Heart left ventricle (tissue), 16 donors: Measurements from ENCODE around the gene ADCY4. TPM values are rescaled to one million over a fixed set of nuclear protein-coding genes. Genes with fewer than 3 reads are reported as not detected.

Experiments used
- ATAC-seq, 4 donors: fragments of 200-7000 bp; cut with Tn5 transposase; one replicate each; pipeline ENCODE4 v1.9.1; 2020 to 2022; ENCODE audit warnings: moderate library complexity in 4 of 4, mild to moderate bottlenecking in 3 of 4, moderate number of reproducible peaks in 1 of 4
- DNase-seq, 5 donors: peaks; one replicate each; pipeline ENCODE4 v3.0.0-alpha.2; 2020
- H3K27ac ChIP-seq, 12 donors: fragments of 200-600 bp; sonication (generic) in 4 of 12; one replicate each; pipeline versions ENCODE4 v1.5.0 to v1.8.0; 2016 to 2022; ENCODE audit warnings: mild to moderate bottlenecking in 2 of 12
- H3K27me3 ChIP-seq, 9 donors: fragments of 200-600 bp; sonication (generic) in 2 of 9; one replicate each; pipeline versions ENCODE4 v1.5.1 to v1.8.0; 2016 to 2022; ENCODE audit warnings: mild to moderate bottlenecking in 3 of 9
- H3K36me3 ChIP-seq, 9 donors: fragments of 200-600 bp; sonication (generic) in 2 of 9; one replicate each; pipeline versions ENCODE4 v1.5.0 to v1.8.0; 2018 to 2022; ENCODE audit warnings: mild to moderate bottlenecking in 2 of 9
- H3K4me1 ChIP-seq, 12 donors: fragments of 200-600 bp; sonication (generic) in 4 of 12; one replicate each; pipeline versions ENCODE4 v1.5.0 to v1.8.0; 2016 to 2022; ENCODE audit warnings: mild to moderate bottlenecking in 3 of 12
- H3K4me3 ChIP-seq, 12 donors: fragments of 200-600 bp; sonication (generic) in 4 of 12; one replicate each; pipeline versions ENCODE4 v1.5.0 to v1.8.0; 2017 to 2022; ENCODE audit warnings: mild to moderate bottlenecking in 9 of 12, moderate library complexity in 4 of 12
- H3K9me3 ChIP-seq, 12 donors: fragments of 200-600 bp; sonication (generic) in 4 of 12; one replicate each; pipeline versions ENCODE4 v1.5.0 to v1.8.0; 2016 to 2022; ENCODE audit warnings: mild to moderate bottlenecking in 1 of 12
- CTCF ChIP-seq, 12 donors: fragments of 200-600 bp; sonication (generic) in 4 of 12; IDR thresholded peaks; one replicate each; pipeline versions ENCODE4 v1.5.0 to v1.8.0; 2018 to 2022; ENCODE audit warnings: antibody characterized with exemption in 12 of 12, mild to moderate bottlenecking in 5 of 12
- POLR2A ChIP-seq, 2 donors: fragments of 450-650 bp; IDR thresholded peaks; one replicate each; pipeline ENCODE4 v1.6.1; 2017; ENCODE audit warnings: antibody characterized with exemption in 2 of 2, mild to moderate bottlenecking in 2 of 2, moderate library complexity in 2 of 2
- WGBS, 4 donors: extraction: QIAGEN DNeasy Blood & Tissue Kit in 2 of 4; methylation state at CpG; one replicate each; pipeline versions ENCODE4 v1.1.5 to v1.1.7; 2013 to 2018; 5-methylcytosine and 5-hydroxymethylcytosine counted together
- intact Hi-C, 10 donors: fragments of 100-400 bp; cut with DNase I; formaldehyde crosslinking; loops; one replicate each; pipeline versions ENCODE4 v1.11.1 to v1.14.2; 2022
- polyA plus RNA-seq, 2 donors: library from polyadenylated mRNA; stranded (reverse); fragments of 200-250 nt; gene quantifications; one replicate each; pipeline ENCODE4 v1.2.3, GENCODE V29; 2013
- total RNA-seq, 9 donors: library from RNA; depleted of rRNA in 2 of 9; stranded (reverse); fragments of >200 nt in 2 of 9; fragmentation: NEBNext Ultra II Directional in 3 of 9; extraction: Animal tissue kit (Norgen Biotek cat#: 25700) in 3 of 9; gene quantifications; one replicate each; pipeline versions ENCODE4 v1.1.0 to v1.2.4, GENCODE V29; 2016 to 2023
- donor health status: ischemic (EF 13 %, LVEDD 7.1; RV severe dilation, severe dysfunction).
- donor health status: healthy with polysubstance abuse.
- donor health status: DM: no; HTN: yes; CAD: no.
- donor health status: DM: no; HTN: no; CAD: no.
- donor health status: ischemic (EF 25% LVEDD 6.9; RV normal size, moderate dysfunction).
- donor health status: ischemic (EF 25% LVEDD 5.7; RV mildly dilated, moderate dysfunction).
- donor health status: healthy.
- donor health status: DM: yes; HTN: yes; CAD: no.
- donor health status: ischemic (EF 35%, LVEDD 5.7; RV mildly dilated, moderate dysfunction).
- donor health status: nonischemic (EF 11% LVEDD 7.7; RV severe dilation, severe dysfunction).
- donor health status: DM: yes; HTN: yes; CAD: no.
- donor health status: PGD.
- donor health status: ischemic (EF 29% LVEDD 5.4; RV normal size, mild dysfunction).
- donor health status: nonischemic (EF 23%, LVEDD 6.1; RV moderate dilation, normal function).

The ADCY4 gene
- total and polyA plus RNA-seq, 11 donors = 20.7 to 47.5 (median 27.5) TPM

- Histone ChIP-seq H3K9me3 (no peaks in the 10 kb centered on the region), H3K36me3 (peaks cover 0 to 57% (median 29%) of the 10 kb centered on the region in 9 donors), H3K4me3 (no peak overlapping the region), H3K27me3 (peaks cover 0 to 12% (median 0%) of the 10 kb centered on the region in 9 donors), H3K4me1 (peaks cover 0 to 24% (median 0%) of the 10 kb centered on the region in 12 donors), H3K27ac (no peak overlapping the region)
- no peak for TF ChIP-seq CTCF (IDR thresholded peaks at IDR 0.05)
- no peak for TF ChIP-seq POLR2A (IDR thresholded peaks at IDR 0.05)
- 69 to 82% (median 73%) methylated on average over 3 of the region's 3 CpGs for WGBS, 4 donors
- ATAC-seq = no peak
- no peak for DNase-seq
- intact Hi-C loops = no loop called here
Measured at GRCh38 chr14:24323341-24323740, 11.5 kb downstream of the ADCY4 start.

DNA sequence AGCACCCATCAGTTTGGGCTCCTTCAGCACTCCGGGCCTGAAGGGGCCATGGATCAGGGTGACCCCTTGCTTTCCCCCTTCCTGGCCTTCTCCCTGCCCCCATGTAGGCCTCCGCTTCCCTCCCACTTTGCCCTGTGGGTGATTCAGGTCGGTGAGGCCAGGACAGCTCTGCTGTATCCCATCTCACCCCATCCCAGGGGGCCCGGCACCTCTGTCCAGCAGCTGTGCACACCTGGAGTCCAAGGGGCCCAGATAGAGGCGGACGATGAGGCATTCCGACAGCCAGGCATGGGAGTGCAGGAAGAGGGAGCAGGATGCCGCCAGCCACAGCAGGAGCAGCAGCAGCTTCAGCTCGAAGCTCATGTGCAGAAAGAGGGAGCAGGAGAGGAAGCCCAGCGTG, 12.2 kb downstream of the ADCY4 start:
- Histone ChIP-seq H3K36me3 (peaks cover 0 to 57% (median 29%) of the 10 kb centered on the region in 9 donors), H3K4me1 (peaks cover 0 to 24% (median 0%) of the 10 kb centered on the region in 12 donors), H3K27me3 (peaks cover 0 to 19% (median 0%) of the 10 kb centered on the region in 9 donors), H3K27ac (no peak overlapping the region), H3K9me3 (no peaks in the 10 kb centered on the region), H3K4me3 (no peak overlapping the region)
- ATAC-seq (no peak), DNase-seq (no peak)
- intact Hi-C loops = no loop called here
- TF ChIP-seq POLR2A (IDR thresholded peaks at IDR 0.05) = no peak
- no peak for TF ChIP-seq CTCF (IDR thresholded peaks at IDR 0.05)
- 74 to 84% (median 76%) methylated on average over 10 of the region's 10 CpGs for WGBS, 4 donors

- Histone ChIP-seq H3K27me3 (peaks cover 0 to 27% (median 3%) of the 10 kb centered on the region in 9 donors), H3K36me3 (peaks cover 0 to 51% (median 29%) of the 10 kb centered on the region in 9 donors), H3K4me3 (no peak overlapping the region), H3K27ac (no peak overlapping the region), H3K9me3 (no peaks in the 10 kb centered on the region), H3K4me1 (peaks cover 0 to 26% (median 8%) of the 10 kb centered on the region in 12 donors)
- TF ChIP-seq POLR2A (IDR thresholded peaks at IDR 0.05) (no peak), CTCF (IDR thresholded peaks at IDR 0.05) (no peak)
- peak in 1 of 5 donors; percentile 19 for DNase-seq
- intact Hi-C loops = no loop called here
- ATAC-seq = no peak
- 86 to 89% (median 87%) methylated on average over 14 of the region's 14 CpGs for WGBS, 4 donors
Measured at GRCh38 chr14:24321212-24321975, 13.5 kb downstream of the ADCY4 start.

DNA sequence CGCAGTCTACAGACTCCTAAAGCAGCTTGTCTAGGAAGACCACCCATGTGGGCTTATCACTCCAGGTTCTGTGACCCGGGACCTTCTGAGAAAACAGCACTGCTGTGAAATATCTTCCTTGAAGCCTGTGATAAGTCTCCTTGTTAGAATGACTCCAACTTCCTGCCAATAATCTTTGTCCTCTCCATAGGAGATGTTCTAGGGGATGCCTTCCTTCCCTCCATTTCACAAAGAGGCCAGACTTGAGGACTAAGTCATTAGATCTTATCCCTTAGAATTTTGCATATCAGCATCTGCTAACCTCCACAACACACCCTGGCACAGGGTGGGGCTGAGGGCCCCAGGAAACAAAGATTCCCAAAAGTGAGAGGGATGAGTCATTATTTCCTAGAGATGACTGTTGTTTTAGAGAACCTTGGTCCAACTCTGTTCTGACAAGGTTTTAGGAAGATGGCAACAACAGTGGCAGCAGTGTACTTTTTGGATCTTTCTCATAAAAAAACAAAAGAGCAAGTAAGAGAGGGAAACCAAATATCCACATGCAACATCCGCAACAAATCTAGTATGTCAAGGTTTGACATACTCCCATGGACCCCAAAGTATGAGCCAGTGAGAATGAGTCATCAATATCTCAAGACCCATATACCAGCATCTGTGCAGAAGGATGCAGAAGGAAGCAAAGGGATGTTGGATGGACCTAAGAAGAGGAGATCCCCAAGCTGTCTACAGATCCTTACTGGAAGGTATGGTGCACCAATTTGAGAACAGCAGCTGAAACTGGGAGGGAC, 17.5 kb downstream of the ADCY4 start:
- intact Hi-C loops = no loop called here
- peak in 1 of 5 donors; percentile 17 for DNase-seq
- H3K36me3 ChIP-seq = peaks cover 0 to 32% (median 14%) of the 10 kb centered on the region in 9 donors
- WGBS, 4 donors = 80 to 94% (median 82%) methylated on average over 3 of the region's 3 CpGs
- no peak for ATAC-seq
- no peak overlapping the region for H3K4me3 ChIP-seq
- peaks cover 0 to 27% (median 6%) of the 10 kb centered on the region in 9 donors for H3K27me3 ChIP-seq
- TF ChIP-seq CTCF (IDR thresholded peaks at IDR 0.05) (no peak), POLR2A (IDR thresholded peaks at IDR 0.05) (no peak)
- peak overlapping the region in 1 of 12 donors; percentile 91 for H3K27ac ChIP-seq
- peaks cover 7 to 67% (median 30%) of the 10 kb centered on the region in 12 donors for H3K4me1 ChIP-seq
- no peaks in the 10 kb centered on the region for H3K9me3 ChIP-seq
